COR-L47 (cell line): ENCODE measurements around the gene MAP2K3.
"Not testable (repeated sequence)": the region's sequence is repeated elsewhere in the genome, so short reads cannot be mapped to it uniquely, and the experiment has no call there.

Source experiments
- DNase-seq: peaks from one replicate; lab custom pipeline; 2025; lab: John Stamatoyannopoulos, UW

MAP2K3 gene

GRCh38 chr17:21327921-21328320 is 43.4 kb downstream of the MAP2K3 start:
- not testable (repeated sequence) for DNase-seq

- not testable (repeated sequence) for DNase-seq
These were observed 44.3 kb downstream of the MAP2K3 start for GRCh38 chr17:21328778-21329177.

GRCh38 chr17:21330436-21331160 is 46.1 kb downstream of the MAP2K3 start:
- DNase-seq = no peak

GRCh38 chr17:21336541-21337294 is 52.2 kb downstream of the MAP2K3 start:
- not testable (repeated sequence) for DNase-seq

- not testable (repeated sequence) for DNase-seq
These were observed 53.6 kb downstream of the MAP2K3 start for GRCh38 chr17:21337981-21338625.

- DNase-seq = no peak
These were observed 54.5 kb downstream of the MAP2K3 start for GRCh38 chr17:21339011-21339410.

GRCh38 chr17:21339571-21339970 is 55.1 kb downstream of the MAP2K3 start:
- not testable (repeated sequence) for DNase-seq

GRCh38 chr17:21340407-21340806 is 55.9 kb downstream of the MAP2K3 start:
- DNase-seq = not testable (repeated sequence)

GRCh38 chr17:21341279-21341678 is 56.8 kb downstream of the MAP2K3 start:
- DNase-seq = not testable (repeated sequence)

- not testable (repeated sequence) for DNase-seq
These were observed 57.5 kb downstream of the MAP2K3 start for GRCh38 chr17:21341925-21342540.

GRCh38 chr17:21343061-21343949 is 58.8 kb downstream of the MAP2K3 start:
- DNase-seq = not testable (repeated sequence)

GRCh38 chr17:21344801-21345200 is 60.3 kb downstream of the MAP2K3 start:
- not testable (repeated sequence) for DNase-seq

GRCh38 chr17:21345236-21345635 is 60.7 kb downstream of the MAP2K3 start:
- no peak for DNase-seq

- DNase-seq = not testable (repeated sequence)
These were observed 61.6 kb downstream of the MAP2K3 start for GRCh38 chr17:21346107-21346506.

GRCh38 chr17:21346651-21347250 is 62.2 kb downstream of the MAP2K3 start:
- DNase-seq = not testable (repeated sequence)

GRCh38 chr17:21347660-21348059 is 63.1 kb downstream of the MAP2K3 start:
- DNase-seq = not testable (repeated sequence)

- DNase-seq = not testable (repeated sequence)
These were observed 63.8 kb downstream of the MAP2K3 start for GRCh38 chr17:21348081-21348925.

- DNase-seq = not testable (repeated sequence)
These were observed 64.4 kb downstream of the MAP2K3 start for GRCh38 chr17:21348926-21349261.

- DNase-seq = not testable (repeated sequence)
These were observed 65.0 kb downstream of the MAP2K3 start for GRCh38 chr17:21349358-21350050.
